Measurements from ENCODE around the gene FAM114A2. TPM values are rescaled to one million over a fixed set of nuclear protein-coding genes. Genes with fewer than 3 reads are reported as not detected.

Gene FAM114A2
- total RNA-seq, 4 donors from 2014 or later: 12.2 to 19.0 (median 18.3) TPM

DNA sequence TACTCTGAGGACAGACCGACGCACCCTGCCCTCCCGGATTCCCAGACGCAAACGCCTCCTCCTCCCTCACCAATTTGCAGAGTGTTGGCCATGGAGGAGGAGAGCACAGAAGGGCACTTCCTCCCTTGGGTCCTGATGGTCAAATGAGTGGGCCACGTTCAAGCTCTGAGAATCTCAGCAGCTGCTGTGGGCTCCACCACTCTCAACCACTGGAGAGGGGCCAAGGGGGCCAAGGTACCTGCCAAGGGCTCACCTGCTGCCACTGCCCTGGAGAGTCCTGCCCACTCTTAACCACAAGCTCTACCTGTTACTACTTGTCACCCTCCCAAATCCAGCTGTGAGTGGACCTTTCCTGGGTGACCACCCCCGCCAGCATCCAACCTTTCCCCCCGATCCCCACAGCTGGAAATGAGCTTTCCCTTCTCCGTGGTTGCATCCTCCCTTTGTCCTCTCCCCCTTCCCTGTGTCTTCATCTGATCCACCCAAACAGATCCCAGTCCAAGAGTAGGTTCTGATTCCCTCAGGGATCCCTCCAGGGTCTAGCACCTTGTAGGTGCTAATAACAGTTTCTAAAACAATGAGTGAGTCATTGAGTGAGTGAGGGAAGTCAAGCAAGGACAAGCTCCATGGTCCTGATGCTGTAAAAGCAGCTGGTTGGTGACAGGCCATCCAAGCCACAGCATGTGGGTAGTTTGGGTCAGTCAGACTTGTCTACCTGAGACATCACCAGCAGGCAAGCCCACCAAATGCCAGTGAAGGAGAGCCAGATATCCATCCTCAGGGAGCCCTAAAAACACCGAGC, 69.7 kb downstream of the FAM114A2 start:
- intact Hi-C loops (cut with DNase I; ENCODE audit: low total_unique reads) (loop anchor here (5.0 to 10.0 kb wide), 3 partner anchors 472 to 1434 kb away; no protein-coding TSS in a partner anchor), in situ Hi-C loops (cut with MboI; ENCODE audit: low sequenced_read_pairs in 4 of 4) (loop anchor here (10.0 to 25.0 kb wide), 7 partner anchors 457 to 1434 kb away; partner anchors contain the start of gene GRIA1 (in 1 of the 4))
- Histone ChIP-seq H3K27me3 (no peaks in the 10 kb centered on the region), H3K4me3 (no peak overlapping the region), H3K4me1 (no peaks in the 10 kb centered on the region), H3K27ac (no peak overlapping the region), H3K36me3 (no peaks in the 10 kb centered on the region), H3K9me3 (no peaks in the 10 kb centered on the region)
- ATAC-seq (no peak), DNase-seq (no peak)
- TF ChIP-seq, protein P1, sequence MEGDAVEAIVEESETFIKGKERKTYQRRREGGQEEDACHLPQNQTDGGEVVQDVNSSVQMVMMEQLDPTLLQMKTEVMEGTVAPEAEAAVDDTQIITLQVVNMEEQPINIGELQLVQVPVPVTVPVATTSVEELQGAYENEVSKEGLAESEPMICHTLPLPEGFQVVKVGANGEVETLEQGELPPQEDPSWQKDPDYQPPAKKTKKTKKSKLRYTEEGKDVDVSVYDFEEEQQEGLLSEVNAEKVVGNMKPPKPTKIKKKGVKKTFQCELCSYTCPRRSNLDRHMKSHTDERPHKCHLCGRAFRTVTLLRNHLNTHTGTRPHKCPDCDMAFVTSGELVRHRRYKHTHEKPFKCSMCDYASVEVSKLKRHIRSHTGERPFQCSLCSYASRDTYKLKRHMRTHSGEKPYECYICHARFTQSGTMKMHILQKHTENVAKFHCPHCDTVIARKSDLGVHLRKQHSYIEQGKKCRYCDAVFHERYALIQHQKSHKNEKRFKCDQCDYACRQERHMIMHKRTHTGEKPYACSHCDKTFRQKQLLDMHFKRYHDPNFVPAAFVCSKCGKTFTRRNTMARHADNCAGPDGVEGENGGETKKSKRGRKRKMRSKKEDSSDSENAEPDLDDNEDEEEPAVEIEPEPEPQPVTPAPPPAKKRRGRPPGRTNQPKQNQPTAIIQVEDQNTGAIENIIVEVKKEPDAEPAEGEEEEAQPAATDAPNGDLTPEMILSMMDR (IDR thresholded peaks at IDR 0.05 in 4 of 5, conservative IDR thresholded peaks at IDR 0.05 in 1 of 5): no peak
- TF ChIP-seq POLR2A (IDR thresholded peaks at IDR 0.05): no peak

DNA sequence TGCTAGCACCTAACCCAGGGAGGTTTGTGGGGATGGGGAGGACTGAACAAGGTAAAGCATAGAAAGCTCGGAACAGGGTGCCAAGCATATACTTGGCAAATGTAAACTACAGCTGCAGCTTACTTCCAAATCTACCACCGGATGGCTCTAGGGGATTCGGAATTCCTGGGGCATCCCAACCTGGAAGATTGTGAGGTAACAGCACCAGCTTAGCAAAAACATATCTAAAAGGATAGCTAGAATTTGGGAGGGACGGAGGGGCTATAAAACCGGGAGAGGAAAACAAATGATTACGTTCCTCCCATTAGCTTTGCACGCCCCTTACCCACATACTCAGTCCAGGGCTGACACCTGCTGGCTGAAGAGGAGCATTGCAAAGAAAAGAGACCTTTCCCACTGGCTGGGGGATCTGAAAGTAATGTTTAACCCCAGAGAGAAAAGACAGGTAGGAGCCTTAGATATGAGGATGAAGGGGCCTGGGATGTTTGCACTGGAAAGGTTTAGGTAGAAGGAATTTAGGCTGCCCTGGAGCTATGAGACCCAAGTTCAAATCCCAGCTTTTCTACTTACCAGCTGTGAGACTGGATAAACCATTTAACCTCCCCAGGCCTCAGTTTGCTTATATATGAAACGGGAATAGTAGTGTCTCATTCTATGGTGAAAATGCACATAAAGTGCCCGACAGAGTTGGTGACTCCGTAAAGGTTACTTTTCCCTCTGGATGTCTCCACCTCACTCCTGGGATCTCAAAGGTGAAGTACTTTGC, 73.6 kb downstream of the FAM114A2 start:
- DNase-seq (no peak), ATAC-seq (no peak)
- intact Hi-C loops (cut with DNase I; ENCODE audit: low total_unique reads): loop anchor here (5.0 to 10.0 kb wide), 3 partner anchors 468 to 1430 kb away; no protein-coding TSS in a partner anchor
- in situ Hi-C loops (cut with MboI; ENCODE audit: low sequenced_read_pairs in 4 of 4): loop anchor here (10.0 to 25.0 kb wide), 7 partner anchors 453 to 1430 kb away; partner anchors contain the start of gene GRIA1 (in 1 of the 4)
- Histone ChIP-seq H3K27ac (no peak overlapping the region), H3K4me1 (no peaks in the 10 kb centered on the region), H3K9me3 (no peaks in the 10 kb centered on the region), H3K27me3 (no peaks in the 10 kb centered on the region), H3K4me3 (no peak overlapping the region), H3K36me3 (no peaks in the 10 kb centered on the region)
- no peak for TF ChIP-seq POLR2A (IDR thresholded peaks at IDR 0.05)
- TF ChIP-seq, protein P1 (IDR thresholded peaks at IDR 0.05 in 4 of 5, conservative IDR thresholded peaks at IDR 0.05 in 1 of 5): peak; percentile 59 to 71 (median 66)

DNA sequence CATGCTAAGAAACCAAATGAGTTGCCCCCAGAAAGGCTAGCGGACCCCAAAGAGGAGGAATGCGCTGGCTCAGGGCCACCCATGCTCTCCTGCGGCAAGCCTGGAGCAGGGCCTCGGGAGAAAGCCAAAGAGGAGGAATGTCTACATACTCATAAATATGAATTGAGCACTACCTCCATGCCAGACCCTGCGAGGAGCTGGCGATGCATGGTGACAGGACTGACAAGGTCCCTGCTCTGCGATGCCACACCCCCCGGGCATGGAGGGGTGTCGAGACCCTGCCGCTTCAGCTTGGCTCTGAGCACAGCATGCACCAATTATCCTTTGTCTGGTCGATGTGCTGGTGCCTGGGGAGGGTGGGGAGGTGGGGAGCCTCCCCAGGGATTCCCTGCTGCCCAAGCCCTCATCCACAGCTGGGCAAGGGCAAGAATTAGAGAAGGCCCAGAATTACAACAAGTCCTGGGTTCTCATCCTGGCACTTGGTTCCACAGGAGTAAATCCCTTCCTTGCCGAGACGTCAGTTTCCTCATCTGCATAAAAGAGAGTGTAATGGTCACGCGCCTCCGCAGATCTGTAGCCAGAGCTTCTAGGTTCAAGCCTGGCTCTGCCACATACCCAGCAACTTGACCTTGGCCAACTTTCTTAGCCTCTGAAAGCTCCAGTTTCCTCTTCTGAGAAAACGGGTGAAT, 74.4 kb downstream of the FAM114A2 start:
- intact Hi-C loops (cut with DNase I; ENCODE audit: low total_unique reads): loop anchor here (10.0 kb wide), 2 partner anchors 1400 to 1430 kb away; no protein-coding TSS in a partner anchor
- ATAC-seq: no peak

More for the DNA sequence above, 74.4 kb downstream of the FAM114A2 start:
- no peak for DNase-seq
- Histone ChIP-seq H3K4me3 (no peak overlapping the region), H3K36me3 (no peaks in the 10 kb centered on the region), H3K9me3 (no peaks in the 10 kb centered on the region), H3K27ac (no peak overlapping the region), H3K4me1 (no peaks in the 10 kb centered on the region), H3K27me3 (no peaks in the 10 kb centered on the region)
- TF ChIP-seq, protein P1 (IDR thresholded peaks at IDR 0.05 in 4 of 5, conservative IDR thresholded peaks at IDR 0.05 in 1 of 5): no peak
- TF ChIP-seq POLR2A (IDR thresholded peaks at IDR 0.05): no peak
- in situ Hi-C loops (cut with MboI; ENCODE audit: low sequenced_read_pairs in 4 of 4): loop anchor here (10.0 to 25.0 kb wide), 7 partner anchors 452 to 1430 kb away; partner anchors contain the start of gene GRIA1 (in 1 of the 4)

Data from gastrocnemius medialis (tissue), 4 donors.